Prostate gland (tissue), 2 donors: ENCODE results near the gene UPK1B.
"Not testable (repeated sequence)": the region's sequence is repeated elsewhere in the genome, so short reads cannot be mapped to it uniquely, and the experiment has no call there.

Source experiments
- POLR2AphosphoS5 ChIP-seq: sonication (generic); formaldehyde crosslinking; IDR thresholded peaks from one replicate; pipeline ENCODE4 v1.6.1; 2017; ENCODE audit warnings: antibody characterized with exemption
- TF ChIP-seq, protein P1 (sequence below), 4 experiments: fragments of 200-600 bp in 2 of 4; fragments of 450-650 bp in 2 of 4; sonication (generic) in 2 of 4; IDR thresholded peaks; 1 replicate in 3 of 4; 2 replicates in 1 of 4; pipeline ENCODE4 v1.5.1; 2016 to 2019; ENCODE audit warnings: antibody characterized with exemption in 4 of 4, mild to moderate bottlenecking in 2 of 4, moderate library complexity in 2 of 4

DNA sequence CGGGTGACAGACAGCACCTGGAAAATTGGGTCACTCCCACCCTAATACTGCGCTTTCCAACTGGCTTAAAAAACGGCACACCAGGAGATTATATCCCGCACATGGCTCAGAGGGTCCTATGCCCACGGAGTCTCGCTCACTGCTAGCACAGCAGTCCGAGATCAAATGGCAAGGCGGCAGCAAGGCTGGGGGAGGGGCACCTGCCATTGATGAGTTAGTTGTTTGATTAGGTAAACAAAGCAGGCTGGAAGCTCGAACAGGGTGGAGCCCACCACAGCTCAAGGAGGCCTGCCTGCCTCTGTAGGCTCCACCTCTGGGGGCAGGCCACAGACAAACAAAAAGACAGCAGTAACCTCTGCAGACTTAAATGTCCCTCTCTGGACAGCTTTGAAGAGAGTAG, 8.7 kb upstream of the UPK1B start:
- TF ChIP-seq POLR2AphosphoS5, result not testable (repeated sequence)
- TF ChIP-seq, protein P1, sequence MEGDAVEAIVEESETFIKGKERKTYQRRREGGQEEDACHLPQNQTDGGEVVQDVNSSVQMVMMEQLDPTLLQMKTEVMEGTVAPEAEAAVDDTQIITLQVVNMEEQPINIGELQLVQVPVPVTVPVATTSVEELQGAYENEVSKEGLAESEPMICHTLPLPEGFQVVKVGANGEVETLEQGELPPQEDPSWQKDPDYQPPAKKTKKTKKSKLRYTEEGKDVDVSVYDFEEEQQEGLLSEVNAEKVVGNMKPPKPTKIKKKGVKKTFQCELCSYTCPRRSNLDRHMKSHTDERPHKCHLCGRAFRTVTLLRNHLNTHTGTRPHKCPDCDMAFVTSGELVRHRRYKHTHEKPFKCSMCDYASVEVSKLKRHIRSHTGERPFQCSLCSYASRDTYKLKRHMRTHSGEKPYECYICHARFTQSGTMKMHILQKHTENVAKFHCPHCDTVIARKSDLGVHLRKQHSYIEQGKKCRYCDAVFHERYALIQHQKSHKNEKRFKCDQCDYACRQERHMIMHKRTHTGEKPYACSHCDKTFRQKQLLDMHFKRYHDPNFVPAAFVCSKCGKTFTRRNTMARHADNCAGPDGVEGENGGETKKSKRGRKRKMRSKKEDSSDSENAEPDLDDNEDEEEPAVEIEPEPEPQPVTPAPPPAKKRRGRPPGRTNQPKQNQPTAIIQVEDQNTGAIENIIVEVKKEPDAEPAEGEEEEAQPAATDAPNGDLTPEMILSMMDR (IDR thresholded peaks at IDR 0.05), result not testable (repeated sequence)
